SJSA1 (cell line): ENCODE measurements around the gene HDAC11. TPM values are rescaled to one million over a fixed set of nuclear protein-coding genes. Genes with fewer than 3 reads are reported as not detected.

ENCODE experiments used
- DNase-seq, 2 experiments: peaks; one replicate each; pipeline ENCODE4 v3.0.0-alpha.2; 2015 to 2020; ENCODE audit warnings: low spot score in 2 of 2, low read depth in 1 of 2
- H3K27ac ChIP-seq: fragments of 250-450 bp; sonication (Bioruptor Pico); 2 replicates; pipeline ENCODE4 v1.5.1; 2020; ENCODE audit warnings: mild to moderate bottlenecking, moderate library complexity
- H3K27me3 ChIP-seq: fragments of 250-450 bp; sonication (Bioruptor Pico); replicated peaks from 2 replicates; pipeline ENCODE4 v1.5.1; 2020; ENCODE audit warnings: mild to moderate bottlenecking, moderate library complexity
- H3K36me3 ChIP-seq: fragments of 250-450 bp; sonication (Bioruptor Pico); 2 replicates; pipeline ENCODE4 v1.5.1; 2020; ENCODE audit warnings: mild to moderate bottlenecking
- H3K4me1 ChIP-seq: fragments of 250-450 bp; sonication (Bioruptor Pico); replicated peaks from 2 replicates; pipeline ENCODE4 v1.6.1; 2021; ENCODE audit warnings: mild to moderate bottlenecking
- H3K4me3 ChIP-seq: fragments of 250-450 bp; sonication (Bioruptor Pico); 2 replicates; pipeline ENCODE4 v1.5.1; 2020; ENCODE audit warnings: mild to moderate bottlenecking
- H3K9me3 ChIP-seq: fragments of 250-450 bp; sonication (Bioruptor Pico); replicated peaks from 2 replicates; pipeline ENCODE4 v1.5.1; 2020; ENCODE audit warnings: mild to moderate bottlenecking
- total RNA-seq: library from RNA; depleted of rRNA; stranded (reverse); fragments of >200 nt; shearing (Covaris generic); gene quantifications from 2 replicates; pipeline ENCODE4 v1.2.3, GENCODE V29; 2014

Gene HDAC11
- total RNA-seq, 1 experiment from 2014 or later: 8.1 TPM

- no peak overlapping the region for H3K4me3 ChIP-seq
- H3K27ac ChIP-seq: peak overlapping the region; percentile 98
- H3K4me1 ChIP-seq: peaks cover 51% of the 10 kb centered on the region
- H3K9me3 ChIP-seq: no peaks in the 10 kb centered on the region; the same call in 1 of the 2 replicates
- no peaks in the 10 kb centered on the region for H3K36me3 ChIP-seq
- H3K27me3 ChIP-seq: no peaks in the 10 kb centered on the region
- DNase-seq: no peak
Observed at GRCh38 chr3:13537244-13537908, 57.3 kb downstream of the HDAC11 start.

GRCh38 chr3:13537909-13538296 is 57.8 kb downstream of the HDAC11 start:
- DNase-seq: peak; percentile 88 to 92
- H3K4me1 ChIP-seq: peaks cover 51% of the 10 kb centered on the region
- no peaks in the 10 kb centered on the region; the same call in 1 of the 2 replicates for H3K9me3 ChIP-seq
- H3K27ac ChIP-seq: peak overlapping the region; percentile 98
- H3K36me3 ChIP-seq: no peaks in the 10 kb centered on the region
- H3K27me3 ChIP-seq: no peaks in the 10 kb centered on the region
- H3K4me3 ChIP-seq: no peak overlapping the region

- Histone ChIP-seq H3K4me3 (no peak overlapping the region), H3K9me3 (no peaks in the 10 kb centered on the region; the same call in 1 of the 2 replicates), H3K27me3 (no peaks in the 10 kb centered on the region), H3K27ac (peak overlapping the region; percentile 98), H3K36me3 (no peaks in the 10 kb centered on the region), H3K4me1 (peaks cover 59% of the 10 kb centered on the region)
- peak in 1 of 2 experiments; percentile 31 for DNase-seq
Observed at GRCh38 chr3:13538520-13539291, 58.6 kb downstream of the HDAC11 start.

GRCh38 chr3:13539292-13539638 is 59.2 kb downstream of the HDAC11 start:
- DNase-seq: peak; percentile 55 to 59
- Histone ChIP-seq H3K9me3 (no peaks in the 10 kb centered on the region; the same call in 1 of the 2 replicates), H3K4me3 (no peak overlapping the region), H3K36me3 (no peaks in the 10 kb centered on the region), H3K4me1 (peaks cover 65% of the 10 kb centered on the region), H3K27me3 (no peaks in the 10 kb centered on the region), H3K27ac (peak overlapping the region; percentile 98)

GRCh38 chr3:13539671-13540070 is 59.6 kb downstream of the HDAC11 start:
- Histone ChIP-seq H3K27ac (peak overlapping the region; percentile 98), H3K4me1 (peaks cover 69% of the 10 kb centered on the region), H3K9me3 (no peaks in the 10 kb centered on the region; the same call in 1 of the 2 replicates), H3K36me3 (no peaks in the 10 kb centered on the region), H3K4me3 (no peak overlapping the region), H3K27me3 (no peaks in the 10 kb centered on the region)
- no peak for DNase-seq

GRCh38 chr3:13540297-13540995 is 60.3 kb downstream of the HDAC11 start:
- H3K27me3 ChIP-seq: no peaks in the 10 kb centered on the region
- peaks cover 65% of the 10 kb centered on the region for H3K4me1 ChIP-seq
- DNase-seq: no peak
- no peak overlapping the region for H3K27ac ChIP-seq
- no peaks in the 10 kb centered on the region for H3K36me3 ChIP-seq
- H3K9me3 ChIP-seq: no peaks in the 10 kb centered on the region; the same call in 1 of the 2 replicates
- no peak overlapping the region for H3K4me3 ChIP-seq

GRCh38 chr3:13541691-13542090 is 61.6 kb downstream of the HDAC11 start:
- no peak for DNase-seq
- H3K9me3 ChIP-seq: no peaks in the 10 kb centered on the region; the same call in 1 of the 2 replicates
- H3K27ac ChIP-seq: no peak overlapping the region
- no peaks in the 10 kb centered on the region for H3K36me3 ChIP-seq
- H3K4me3 ChIP-seq: no peak overlapping the region
- no peaks in the 10 kb centered on the region for H3K27me3 ChIP-seq
- peaks cover 58% of the 10 kb centered on the region for H3K4me1 ChIP-seq

GRCh38 chr3:13542142-13542541 is 62.0 kb downstream of the HDAC11 start:
- H3K9me3 ChIP-seq: no peaks in the 10 kb centered on the region; the same call in 1 of the 2 replicates
- H3K4me1 ChIP-seq: peaks cover 58% of the 10 kb centered on the region
- H3K36me3 ChIP-seq: no peaks in the 10 kb centered on the region
- no peak overlapping the region for H3K27ac ChIP-seq
- no peak overlapping the region for H3K4me3 ChIP-seq
- DNase-seq: no peak
- H3K27me3 ChIP-seq: no peaks in the 10 kb centered on the region

- Histone ChIP-seq H3K4me1 (peaks cover 57% of the 10 kb centered on the region), H3K4me3 (no peak overlapping the region), H3K27ac (peak overlapping the region; percentile 45; the same call in 1 of the 2 replicates), H3K9me3 (no peaks in the 10 kb centered on the region; the same call in 1 of the 2 replicates), H3K36me3 (no peaks in the 10 kb centered on the region), H3K27me3 (no peaks in the 10 kb centered on the region)
- DNase-seq: peak; percentile 54 to 74
Observed at GRCh38 chr3:13543253-13543652, 63.1 kb downstream of the HDAC11 start.

GRCh38 chr3:13544293-13544831 is 64.3 kb downstream of the HDAC11 start:
- H3K4me1 ChIP-seq: peaks cover 54% of the 10 kb centered on the region

GRCh38 chr3:13544951-13545651 is 65.0 kb downstream of the HDAC11 start:
- Histone ChIP-seq H3K9me3 (no peaks in the 10 kb centered on the region; the same call in 1 of the 2 replicates), H3K4me3 (no peak overlapping the region), H3K36me3 (no peaks in the 10 kb centered on the region), H3K27me3 (no peaks in the 10 kb centered on the region), H3K4me1 (peaks cover 47% of the 10 kb centered on the region), H3K27ac (no peak overlapping the region)
- no peak for DNase-seq

More at GRCh38 chr3:13544293-13544831, 64.3 kb downstream of the HDAC11 start:
- Histone ChIP-seq H3K27me3 (no peaks in the 10 kb centered on the region), H3K4me3 (no peak overlapping the region), H3K36me3 (no peaks in the 10 kb centered on the region), H3K27ac (no peak overlapping the region; the same call in 1 of the 2 replicates), H3K9me3 (no peaks in the 10 kb centered on the region; the same call in 1 of the 2 replicates)
- DNase-seq: peak in 1 of 2 experiments; percentile 21

GRCh38 chr3:13545952-13546454 is 65.9 kb downstream of the HDAC11 start:
- H3K4me1 ChIP-seq: peaks cover 47% of the 10 kb centered on the region
- H3K36me3 ChIP-seq: no peaks in the 10 kb centered on the region
- DNase-seq: no peak
- H3K27me3 ChIP-seq: no peaks in the 10 kb centered on the region
- H3K27ac ChIP-seq: no peak overlapping the region
- H3K4me3 ChIP-seq: no peak overlapping the region
- no peaks in the 10 kb centered on the region; the same call in 1 of the 2 replicates for H3K9me3 ChIP-seq
